ENCODE results near the gene ORAI3. TPM values are rescaled to one million over a fixed set of nuclear protein-coding genes. Genes with fewer than 3 reads are reported as not detected.
A peak's percentile ranks its signal among the peaks of the same experiment; 100 is the strongest.

ORAI3 gene
- total RNA-seq, 5 donors from 2014 or later (not counting 1 experiment from before 2014, with no cell fraction given) = 6.6 to 22.3 (median 20.8) TPM

GRCh38 chr16:30914830-30915229 is 34.0 kb upstream of the ORAI3 start:
- Mint-ChIP-seq H3K36me3 (no peaks in the 10 kb centered on the region), H3K4me3 (no peak overlapping the region), H3K4me1 (no peaks in the 10 kb centered on the region), H3K27ac (no peak overlapping the region), H3K9me3 (no peaks in the 10 kb centered on the region), H3K27me3 (no peaks in the 10 kb centered on the region)
- 92% methylated on average over 2 of the region's 3 CpGs for WGBS (ENCODE audit: insufficient coverage)
- H3K36me3 ChIP-seq (ENCODE audit: control insufficient read depth in 2 of 2, extremely low read depth in 1 of 2, insufficient read depth in 1 of 2, low read length in 1 of 2) = no peaks in the 10 kb centered on the region
- DNase-seq (no peak), ATAC-seq (replicated peaks in 1 of 4) (no peak)
- no peak overlapping the region for H3K4me3 ChIP-seq (ENCODE audit: control insufficient read depth in 1 of 2, extremely low read depth in 1 of 2, low read length in 1 of 2)
- ChIA-PET CTCF (no interaction called here), POLR2A (no interaction called here)
- no peaks in the 10 kb centered on the region for H3K9me3 ChIP-seq
- H3K4me1 ChIP-seq (ENCODE audit: control insufficient read depth in 1 of 2, extremely low read depth in 1 of 2, insufficient read depth in 2 of 2, low read length in 2 of 2) = no peaks in the 10 kb centered on the region
- no peak overlapping the region for H3K27ac ChIP-seq (ENCODE audit: low read length)
- peaks cover 0 to 6% of the 10 kb centered on the region in 2 experiments for H3K27me3 ChIP-seq (replicated peaks in 1 of 2; ENCODE audit: control insufficient read depth in 2 of 2, extremely low read depth in 1 of 2, insufficient read depth in 2 of 2, low read length in 1 of 2)

GRCh38 chr16:30918614-30919013 is 30.3 kb upstream of the ORAI3 start:
- H3K9me3 ChIP-seq = no peaks in the 10 kb centered on the region
- 100% methylated on average over 1 of the region's 1 CpG for WGBS (ENCODE audit: insufficient coverage)
- no peak overlapping the region for H3K4me3 Mint-ChIP-seq
- no peak for DNase-seq
- no peak for ATAC-seq (replicated peaks in 1 of 4)
- no peak overlapping the region for H3K27ac ChIP-seq (ENCODE audit: low read length)
- no peak overlapping the region for H3K4me3 ChIP-seq (ENCODE audit: control insufficient read depth in 1 of 2, extremely low read depth in 1 of 2, low read length in 1 of 2)
- no peaks in the 10 kb centered on the region for H3K27me3 Mint-ChIP-seq
- H3K36me3 ChIP-seq (ENCODE audit: control insufficient read depth in 2 of 2, extremely low read depth in 1 of 2, insufficient read depth in 1 of 2, low read length in 1 of 2) = no peaks in the 10 kb centered on the region
- H3K4me1 ChIP-seq (ENCODE audit: control insufficient read depth in 1 of 2, extremely low read depth in 1 of 2, insufficient read depth in 2 of 2, low read length in 2 of 2) = peaks cover 0 to 11% of the 10 kb centered on the region in 2 experiments
- peaks cover 2 to 11% (median 5%) of the 10 kb centered on the region in 3 donors for H3K4me1 Mint-ChIP-seq
- H3K27me3 ChIP-seq (replicated peaks in 1 of 2; ENCODE audit: control insufficient read depth in 2 of 2, extremely low read depth in 1 of 2, insufficient read depth in 2 of 2, low read length in 1 of 2) = no peaks in the 10 kb centered on the region
- ChIA-PET POLR2A (interaction anchor here in 1 of 2 donors (0.7 kb wide), 1 partner anchor 159 kb away, joined by 3 read pairs; no protein-coding TSS in a partner anchor), CTCF (interaction anchor here (1.2 to 2.8 kb wide), 2 partner anchors 73 to 74 kb away, joined by 5 to 16 read pairs; no protein-coding TSS in a partner anchor)
- no peaks in the 10 kb centered on the region for H3K9me3 Mint-ChIP-seq
- H3K36me3 Mint-ChIP-seq = no peaks in the 10 kb centered on the region
- H3K27ac Mint-ChIP-seq = no peak overlapping the region

- Mint-ChIP-seq H3K4me1 (peaks cover 9 to 23% (median 13%) of the 10 kb centered on the region in 3 donors), H3K9me3 (no peaks in the 10 kb centered on the region), H3K27ac (peak overlapping the region in 1 of 2 donors; percentile 66), H3K27me3 (no peaks in the 10 kb centered on the region), H3K4me3 (peak overlapping the region; percentile 28 to 98 (median 95)), H3K36me3 (no peaks in the 10 kb centered on the region)
- no peak for DNase-seq
- Histone ChIP-seq H3K27ac (ENCODE audit: low read length) (no peak overlapping the region), H3K27me3 (replicated peaks in 1 of 2; ENCODE audit: control insufficient read depth in 2 of 2, extremely low read depth in 1 of 2, insufficient read depth in 2 of 2, low read length in 1 of 2) (no peaks in the 10 kb centered on the region), H3K4me3 (ENCODE audit: control insufficient read depth in 1 of 2, extremely low read depth in 1 of 2, low read length in 1 of 2) (no peak overlapping the region), H3K9me3 (no peaks in the 10 kb centered on the region), H3K36me3 (ENCODE audit: control insufficient read depth in 2 of 2, extremely low read depth in 1 of 2, insufficient read depth in 1 of 2, low read length in 1 of 2) (no peaks in the 10 kb centered on the region), H3K4me1 (ENCODE audit: control insufficient read depth in 1 of 2, extremely low read depth in 1 of 2, insufficient read depth in 2 of 2, low read length in 2 of 2) (peaks cover 0 to 23% of the 10 kb centered on the region in 2 experiments)
- ATAC-seq (replicated peaks in 1 of 4) = no peak
- CTCF ChIA-PET = interaction anchor here in 1 of 2 donors (1.0 kb wide), 1 partner anchor 77 kb away, joined by 4 read pairs; no protein-coding TSS in a partner anchor
- POLR2A ChIA-PET = no interaction called here
- no CpG with 5 or more reads among the region's 2 CpGs for WGBS (ENCODE audit: insufficient coverage)
Measured at GRCh38 chr16:30920891-30921290, 28.0 kb upstream of the ORAI3 start.

- 0% methylated on average over 4 of the region's 6 CpGs for WGBS (ENCODE audit: insufficient coverage)
- CTCF ChIA-PET = interaction anchor here in 1 of 2 donors (0.6 to 1.0 kb wide), 2 partner anchors 52 to 77 kb away, joined by 3 to 4 read pairs; no protein-coding TSS in a partner anchor
Measured at GRCh38 chr16:30921459-30921747, 27.5 kb upstream of the ORAI3 start.

GRCh38 chr16:30921748-30922419 is 27.0 kb upstream of the ORAI3 start:
- Histone ChIP-seq H3K27me3 (replicated peaks in 1 of 2; ENCODE audit: control insufficient read depth in 2 of 2, extremely low read depth in 1 of 2, insufficient read depth in 2 of 2, low read length in 1 of 2) (no peaks in the 10 kb centered on the region), H3K36me3 (ENCODE audit: control insufficient read depth in 2 of 2, extremely low read depth in 1 of 2, insufficient read depth in 1 of 2, low read length in 1 of 2) (no peaks in the 10 kb centered on the region)
- 0% methylated on average over 32 of the region's 37 CpGs for WGBS (ENCODE audit: insufficient coverage)

More at GRCh38 chr16:30921459-30921747, 27.5 kb upstream of the ORAI3 start:
- POLR2A ChIA-PET = no interaction called here
- no peak for DNase-seq
- Histone ChIP-seq H3K27ac (ENCODE audit: low read length) (no peak overlapping the region), H3K4me1 (ENCODE audit: control insufficient read depth in 1 of 2, extremely low read depth in 1 of 2, insufficient read depth in 2 of 2, low read length in 2 of 2) (peaks cover 0 to 23% of the 10 kb centered on the region in 2 experiments), H3K27me3 (replicated peaks in 1 of 2; ENCODE audit: control insufficient read depth in 2 of 2, extremely low read depth in 1 of 2, insufficient read depth in 2 of 2, low read length in 1 of 2) (no peaks in the 10 kb centered on the region), H3K36me3 (ENCODE audit: control insufficient read depth in 2 of 2, extremely low read depth in 1 of 2, insufficient read depth in 1 of 2, low read length in 1 of 2) (no peaks in the 10 kb centered on the region), H3K9me3 (no peaks in the 10 kb centered on the region), H3K4me3 (ENCODE audit: control insufficient read depth in 1 of 2, extremely low read depth in 1 of 2, low read length in 1 of 2) (peak overlapping the region; percentile 61 to 90)
- ATAC-seq (replicated peaks in 1 of 4) = no peak
- Mint-ChIP-seq H3K27ac (peak overlapping the region; percentile 100), H3K27me3 (no peaks in the 10 kb centered on the region), H3K4me3 (peak overlapping the region; percentile 95 to 100 (median 98)), H3K4me1 (peaks cover 13 to 28% (median 16%) of the 10 kb centered on the region in 3 donors), H3K9me3 (no peaks in the 10 kb centered on the region), H3K36me3 (no peaks in the 10 kb centered on the region)

GRCh38 chr16:30922420-30922959 is 26.4 kb upstream of the ORAI3 start:
- H3K36me3 Mint-ChIP-seq = no peaks in the 10 kb centered on the region
- H3K27ac Mint-ChIP-seq = peak overlapping the region; percentile 100
- peak; percentile 97 to 100 (median 100) for DNase-seq
- H3K27ac ChIP-seq (ENCODE audit: low read length) = peak overlapping the region; percentile 93
- H3K27me3 Mint-ChIP-seq = no peaks in the 10 kb centered on the region
- ATAC-seq (replicated peaks in 1 of 4) = peak; percentile 77 to 80 (median 78)
- H3K36me3 ChIP-seq (ENCODE audit: control insufficient read depth in 2 of 2, extremely low read depth in 1 of 2, insufficient read depth in 1 of 2, low read length in 1 of 2) = no peaks in the 10 kb centered on the region
- 0% methylated on average over 23 of the region's 42 CpGs for WGBS (ENCODE audit: insufficient coverage)
- no peaks in the 10 kb centered on the region for H3K9me3 ChIP-seq
- H3K4me3 Mint-ChIP-seq = peak overlapping the region; percentile 95 to 100 (median 98)
- H3K4me1 Mint-ChIP-seq = peaks cover 13 to 35% (median 18%) of the 10 kb centered on the region in 3 donors
- H3K9me3 Mint-ChIP-seq = no peaks in the 10 kb centered on the region
- H3K27me3 ChIP-seq (replicated peaks in 1 of 2; ENCODE audit: control insufficient read depth in 2 of 2, extremely low read depth in 1 of 2, insufficient read depth in 2 of 2, low read length in 1 of 2) = no peaks in the 10 kb centered on the region
- CTCF ChIA-PET = interaction anchor here in 1 of 2 donors (1.0 kb wide), 2 partner anchors 76 to 78 kb away, joined by 3 read pairs; no protein-coding TSS in a partner anchor
- peaks cover 0 to 23% of the 10 kb centered on the region in 2 experiments for H3K4me1 ChIP-seq (ENCODE audit: control insufficient read depth in 1 of 2, extremely low read depth in 1 of 2, insufficient read depth in 2 of 2, low read length in 2 of 2)
- POLR2A ChIA-PET = no interaction called here
- peak overlapping the region; percentile 61 to 90 for H3K4me3 ChIP-seq (ENCODE audit: control insufficient read depth in 1 of 2, extremely low read depth in 1 of 2, low read length in 1 of 2)

More at GRCh38 chr16:30921748-30922419, 27.0 kb upstream of the ORAI3 start:
- DNase-seq (peak; percentile 74 to 92 (median 86)), ATAC-seq (replicated peaks in 1 of 4) (peak in 1 of 4 experiments; percentile 3)
- no peaks in the 10 kb centered on the region for H3K36me3 Mint-ChIP-seq
- Histone ChIP-seq H3K27ac (ENCODE audit: low read length) (peak overlapping the region; percentile 45), H3K9me3 (no peaks in the 10 kb centered on the region), H3K4me1 (ENCODE audit: control insufficient read depth in 1 of 2, extremely low read depth in 1 of 2, insufficient read depth in 2 of 2, low read length in 2 of 2) (peaks cover 0 to 23% of the 10 kb centered on the region in 2 experiments), H3K4me3 (ENCODE audit: control insufficient read depth in 1 of 2, extremely low read depth in 1 of 2, low read length in 1 of 2) (peak overlapping the region; percentile 61 to 90)
- H3K27me3 Mint-ChIP-seq = no peaks in the 10 kb centered on the region
- ChIA-PET POLR2A (no interaction called here), CTCF (interaction anchor here in 1 of 2 donors (0.6 to 1.0 kb wide), 4 partner anchors 52 to 78 kb away, joined by 3 to 4 read pairs (median 3); no protein-coding TSS in a partner anchor)
- H3K9me3 Mint-ChIP-seq = no peaks in the 10 kb centered on the region
- peak overlapping the region; percentile 95 to 100 (median 98) for H3K4me3 Mint-ChIP-seq
- peak overlapping the region; percentile 100 for H3K27ac Mint-ChIP-seq
- H3K4me1 Mint-ChIP-seq = peaks cover 13 to 33% (median 16%) of the 10 kb centered on the region in 3 donors

Data from T-cell (primary cell).